Liver (tissue), 9 donors: ENCODE measurements around the gene FGF1. TPM values are rescaled to one million over a fixed set of nuclear protein-coding genes. Genes with fewer than 3 reads are reported as not detected.

ENCODE experiments used
- DNase-seq: peaks from one replicate; pipeline ENCODE4 v3.0.0-alpha.2; 2017; ENCODE audit warnings: low spot score
- H3K27ac ChIP-seq, 2 donors: one replicate each; pipeline ENCODE4 v1.7.0; 2013; ENCODE audit warnings: inconsistent platforms in 2 of 2, low read length in 2 of 2, control low read depth in 1 of 2, low read depth in 1 of 2, mild to moderate bottlenecking in 1 of 2
- H3K27me3 ChIP-seq, 4 donors: one replicate each; pipeline versions ENCODE4 v1.6.1 to v1.7.0; 2013; ENCODE audit warnings: low read length in 3 of 4, inconsistent platforms in 1 of 4, mild to moderate bottlenecking in 1 of 4, moderate library complexity in 1 of 4; ENCODE audit not compliant: control insufficient read depth in 4 of 4, insufficient read depth in 4 of 4
- H3K36me3 ChIP-seq, 4 donors: one replicate each; pipeline versions ENCODE4 v1.6.1 to v1.7.0; 2013; ENCODE audit warnings: low read length in 3 of 4, mild to moderate bottlenecking in 3 of 4, low read depth in 1 of 4, moderate library complexity in 1 of 4; ENCODE audit not compliant: control insufficient read depth in 4 of 4, insufficient read depth in 3 of 4
- H3K4me1 ChIP-seq, 4 donors: one replicate each; pipeline versions ENCODE4 v1.6.1 to v1.7.0; 2013; ENCODE audit warnings: low read length in 3 of 4, mild to moderate bottlenecking in 3 of 4, moderate library complexity in 1 of 4; ENCODE audit not compliant: control insufficient read depth in 4 of 4, insufficient read depth in 4 of 4
- H3K4me3 ChIP-seq, 3 donors: one replicate each; pipeline versions ENCODE4 v1.6.1 to v1.7.0; 2013; ENCODE audit warnings: low read length in 3 of 3, control low read depth in 1 of 3, low read depth in 1 of 3, mild to moderate bottlenecking in 1 of 3
- H3K9ac ChIP-seq, 2 donors: one replicate each; pipeline ENCODE4 v1.7.0; 2013; ENCODE audit warnings: low read length in 2 of 2, mild to moderate bottlenecking in 2 of 2, moderate library complexity in 2 of 2, control low read depth in 1 of 2, low read depth in 1 of 2
- H3K9me3 ChIP-seq, 4 donors: one replicate each; pipeline versions ENCODE4 v1.6.1 to v1.7.0; 2013; ENCODE audit warnings: low read length in 3 of 4; ENCODE audit not compliant: control insufficient read depth in 4 of 4
- ATF3 ChIP-seq: IDR thresholded peaks from 2 replicates; pipeline ENCODE4 v1.6.1; 2016; ENCODE audit warnings: antibody characterized with exemption
- EGR1 ChIP-seq, 2 donors: IDR thresholded peaks; 2 replicates each; pipeline ENCODE4 v1.6.1; 2016 to 2018; ENCODE audit warnings: antibody characterized with exemption in 2 of 2, low read depth in 2 of 2
- FOXA1 ChIP-seq: IDR thresholded peaks from 2 replicates; pipeline ENCODE4 v1.6.1; 2016; ENCODE audit warnings: antibody characterized with exemption
- FOXA2 ChIP-seq: IDR thresholded peaks from 2 replicates; pipeline ENCODE4 v1.6.1; 2016; ENCODE audit warnings: antibody characterized with exemption
- HNF4A ChIP-seq, 2 donors: conservative IDR thresholded peaks; 2 replicates each; pipeline ENCODE4 v1.6.1; 2016; ENCODE audit warnings: antibody characterized with exemption in 2 of 2, mild to moderate bottlenecking in 2 of 2
- JUND ChIP-seq, 2 donors: IDR thresholded peaks; 2 replicates each; pipeline ENCODE4 v1.6.1; 2016; ENCODE audit warnings: antibody characterized with exemption in 2 of 2
- RAD21 ChIP-seq, 2 donors: IDR thresholded peaks; 2 replicates each; pipeline ENCODE4 v1.6.1; 2016; ENCODE audit warnings: antibody characterized with exemption in 2 of 2, mild to moderate bottlenecking in 2 of 2
- RXRA ChIP-seq, 2 donors: IDR thresholded peaks; 2 replicates each; pipeline ENCODE4 v1.6.1; 2017 to 2018; ENCODE audit warnings: antibody characterized with exemption in 2 of 2, mild to moderate bottlenecking in 1 of 2
- SP1 ChIP-seq: IDR thresholded peaks from 2 replicates; pipeline ENCODE4 v1.6.1; 2018; ENCODE audit warnings: antibody characterized with exemption, mild to moderate bottlenecking
- YY1 ChIP-seq: IDR thresholded peaks from 2 replicates; pipeline ENCODE4 v1.6.1; 2016; ENCODE audit warnings: antibody characterized with exemption, mild to moderate bottlenecking
- WGBS: extraction: QIAGEN DNeasy Blood & Tissue Kit; methylation state at CpG from one replicate; pipeline ENCODE4 v1.1.7; 2013; 5-methylcytosine and 5-hydroxymethylcytosine counted together
- polyA plus RNA-seq, 2 donors: library from polyadenylated mRNA; stranded (reverse) in 1 of 2; unstranded in 1 of 2; fragments of 200-250 nt in 1 of 2; fragments of >200 nt in 1 of 2; fragmentation: Nextera tagmentation in 1 of 2; extraction: Ambion mirVana in 1 of 2; gene quantifications; one replicate each; pipeline versions ENCODE4 v1.2.1 to v1.2.3, GENCODE V29; 2013 to 2015
- total RNA-seq, 2 donors: library from RNA; depleted of rRNA; stranded (reverse); fragments of >200 nt; gene quantifications; one replicate each; pipeline ENCODE4 v1.2.3, GENCODE V29; 2014
- TF ChIP-seq, protein P1 (sequence below): IDR thresholded peaks from 2 replicates; pipeline ENCODE4 v1.6.1; 2016; ENCODE audit warnings: antibody characterized with exemption, mild to moderate bottlenecking
- TF ChIP-seq, protein P2 (sequence below): fragments of 150-350 bp; IDR thresholded peaks from 2 replicates; pipeline ENCODE4 v1.5.1; 2017; ENCODE audit warnings: improper control_type of control experiment, low read depth, low read length; ENCODE audit not compliant: missing input control
- donor health status: healthy.
- donor health status: healthy.
- donor health status: healthy.
- donor health status: healthy.
- donor health status: healthy.

The FGF1 gene
- total and polyA plus RNA-seq, 4 donors, result 0.05 to 0.25 (median 0.16) TPM

DNA sequence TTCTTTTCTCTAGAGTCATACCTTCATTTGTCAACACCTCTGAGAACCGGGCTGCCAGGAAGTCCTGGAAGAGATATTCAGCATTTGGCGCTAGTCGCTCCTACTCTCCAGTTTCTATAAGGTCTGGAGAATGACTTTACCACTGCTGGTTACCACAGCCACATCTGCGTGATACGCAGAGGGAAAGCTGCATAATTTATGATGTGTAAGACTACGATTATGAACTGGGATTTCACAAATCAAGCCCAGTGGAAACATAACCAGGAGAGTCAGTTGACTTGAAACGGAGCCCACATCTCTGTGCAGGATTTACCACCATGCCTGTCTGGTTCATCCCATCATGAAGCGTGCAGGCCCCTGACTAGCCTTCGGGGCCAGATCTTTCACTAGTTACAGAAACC lies 72.6 kb downstream of the FGF1 start:
- H3K9me3 ChIP-seq, result no peaks in the 10 kb centered on the region
- 82% methylated on average over 9 of the region's 9 CpGs for WGBS
- no peak for DNase-seq
- peaks cover 6 to 22% (median 14%) of the 10 kb centered on the region in 4 donors for H3K4me1 ChIP-seq
- no peak overlapping the region for H3K27ac ChIP-seq
- no peaks in the 10 kb centered on the region for H3K36me3 ChIP-seq
- H3K27me3 ChIP-seq, result no peaks in the 10 kb centered on the region
- H3K9ac ChIP-seq, result no peak overlapping the region
- TF ChIP-seq SP1, result no peak
- TF ChIP-seq YY1, result no peak
- TF ChIP-seq EGR1 (IDR thresholded peaks at IDR 0.05; ENCODE audit: low read depth in 2 of 2), result no peak
- TF ChIP-seq FOXA2, result no peak
- TF ChIP-seq FOXA1, result no peak
- TF ChIP-seq ATF3, result no peak
- no peak for TF ChIP-seq RXRA (IDR thresholded peaks at IDR 0.05)
- no peak for TF ChIP-seq JUND (IDR thresholded peaks at IDR 0.05)
- no peak for TF ChIP-seq RAD21 (IDR thresholded peaks at IDR 0.05)
- TF ChIP-seq, protein P1, sequence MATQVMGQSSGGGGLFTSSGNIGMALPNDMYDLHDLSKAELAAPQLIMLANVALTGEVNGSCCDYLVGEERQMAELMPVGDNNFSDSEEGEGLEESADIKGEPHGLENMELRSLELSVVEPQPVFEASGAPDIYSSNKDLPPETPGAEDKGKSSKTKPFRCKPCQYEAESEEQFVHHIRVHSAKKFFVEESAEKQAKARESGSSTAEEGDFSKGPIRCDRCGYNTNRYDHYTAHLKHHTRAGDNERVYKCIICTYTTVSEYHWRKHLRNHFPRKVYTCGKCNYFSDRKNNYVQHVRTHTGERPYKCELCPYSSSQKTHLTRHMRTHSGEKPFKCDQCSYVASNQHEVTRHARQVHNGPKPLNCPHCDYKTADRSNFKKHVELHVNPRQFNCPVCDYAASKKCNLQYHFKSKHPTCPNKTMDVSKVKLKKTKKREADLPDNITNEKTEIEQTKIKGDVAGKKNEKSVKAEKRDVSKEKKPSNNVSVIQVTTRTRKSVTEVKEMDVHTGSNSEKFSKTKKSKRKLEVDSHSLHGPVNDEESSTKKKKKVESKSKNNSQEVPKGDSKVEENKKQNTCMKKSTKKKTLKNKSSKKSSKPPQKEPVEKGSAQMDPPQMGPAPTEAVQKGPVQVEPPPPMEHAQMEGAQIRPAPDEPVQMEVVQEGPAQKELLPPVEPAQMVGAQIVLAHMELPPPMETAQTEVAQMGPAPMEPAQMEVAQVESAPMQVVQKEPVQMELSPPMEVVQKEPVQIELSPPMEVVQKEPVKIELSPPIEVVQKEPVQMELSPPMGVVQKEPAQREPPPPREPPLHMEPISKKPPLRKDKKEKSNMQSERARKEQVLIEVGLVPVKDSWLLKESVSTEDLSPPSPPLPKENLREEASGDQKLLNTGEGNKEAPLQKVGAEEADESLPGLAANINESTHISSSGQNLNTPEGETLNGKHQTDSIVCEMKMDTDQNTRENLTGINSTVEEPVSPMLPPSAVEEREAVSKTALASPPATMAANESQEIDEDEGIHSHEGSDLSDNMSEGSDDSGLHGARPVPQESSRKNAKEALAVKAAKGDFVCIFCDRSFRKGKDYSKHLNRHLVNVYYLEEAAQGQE, result no peak
- no peak for TF ChIP-seq HNF4A (conservative IDR thresholded peaks at IDR 0.05)
- TF ChIP-seq, protein P2, sequence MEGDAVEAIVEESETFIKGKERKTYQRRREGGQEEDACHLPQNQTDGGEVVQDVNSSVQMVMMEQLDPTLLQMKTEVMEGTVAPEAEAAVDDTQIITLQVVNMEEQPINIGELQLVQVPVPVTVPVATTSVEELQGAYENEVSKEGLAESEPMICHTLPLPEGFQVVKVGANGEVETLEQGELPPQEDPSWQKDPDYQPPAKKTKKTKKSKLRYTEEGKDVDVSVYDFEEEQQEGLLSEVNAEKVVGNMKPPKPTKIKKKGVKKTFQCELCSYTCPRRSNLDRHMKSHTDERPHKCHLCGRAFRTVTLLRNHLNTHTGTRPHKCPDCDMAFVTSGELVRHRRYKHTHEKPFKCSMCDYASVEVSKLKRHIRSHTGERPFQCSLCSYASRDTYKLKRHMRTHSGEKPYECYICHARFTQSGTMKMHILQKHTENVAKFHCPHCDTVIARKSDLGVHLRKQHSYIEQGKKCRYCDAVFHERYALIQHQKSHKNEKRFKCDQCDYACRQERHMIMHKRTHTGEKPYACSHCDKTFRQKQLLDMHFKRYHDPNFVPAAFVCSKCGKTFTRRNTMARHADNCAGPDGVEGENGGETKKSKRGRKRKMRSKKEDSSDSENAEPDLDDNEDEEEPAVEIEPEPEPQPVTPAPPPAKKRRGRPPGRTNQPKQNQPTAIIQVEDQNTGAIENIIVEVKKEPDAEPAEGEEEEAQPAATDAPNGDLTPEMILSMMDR, result no peak
- H3K4me3 ChIP-seq, result no peak overlapping the region

DNA sequence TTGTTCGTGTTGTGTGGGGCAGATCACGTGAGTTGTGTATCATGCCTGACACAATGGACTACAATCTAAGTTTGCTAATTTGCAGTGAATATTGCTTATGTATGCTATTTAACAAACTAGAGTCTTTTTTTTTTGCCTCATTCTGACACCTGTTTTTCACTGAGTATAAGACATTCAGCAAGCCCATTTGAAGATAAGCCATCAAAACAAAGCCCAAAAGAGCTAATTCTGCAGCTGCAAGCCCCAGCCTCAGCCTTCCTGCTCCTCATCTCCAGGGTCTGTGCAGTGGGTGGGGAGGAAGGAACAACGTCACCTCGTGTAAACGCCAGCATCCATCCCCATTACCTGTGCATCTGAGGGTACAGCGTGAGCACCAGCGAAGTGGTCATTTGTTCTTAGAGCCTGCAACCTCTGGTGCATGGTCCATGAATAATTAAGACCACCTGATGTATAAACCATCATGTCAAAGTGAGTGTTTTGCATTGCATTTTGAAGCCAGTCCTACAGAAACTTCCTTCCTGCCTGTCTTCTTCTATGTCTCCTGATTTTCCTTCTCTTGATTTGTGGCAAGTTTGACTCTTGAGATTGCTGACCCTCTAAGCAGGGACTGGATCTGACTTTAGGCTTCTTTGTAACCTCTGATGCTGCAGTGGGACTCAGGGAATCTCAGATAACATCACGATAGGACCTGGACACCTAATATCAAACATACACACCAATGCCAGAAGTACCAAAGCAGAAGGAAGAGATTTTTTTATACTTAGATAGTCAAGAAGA lies 73.2 kb downstream of the FGF1 start:
- no peak for TF ChIP-seq ATF3
- no peaks in the 10 kb centered on the region for H3K9me3 ChIP-seq
- no peak overlapping the region for H3K27ac ChIP-seq
- DNase-seq, result no peak
- H3K4me3 ChIP-seq, result no peak overlapping the region
- H3K36me3 ChIP-seq, result no peaks in the 10 kb centered on the region
- peaks cover 6 to 25% (median 14%) of the 10 kb centered on the region in 4 donors for H3K4me1 ChIP-seq
- no peaks in the 10 kb centered on the region for H3K27me3 ChIP-seq
- WGBS, result 79% methylated on average over 8 of the region's 8 CpGs
- H3K9ac ChIP-seq, result no peak overlapping the region
